Activated gamma-delta T cell treated with Interleukin-2 at 50 U/mL for 16 hours (primary cell): ENCODE results near the gene CACNG6.
"Not testable (repeated sequence)": the region's sequence is repeated elsewhere in the genome, so short reads cannot be mapped to it uniquely, and the experiment has no call there.

Source experiments
- DNase-seq: peaks from one replicate; pipeline ENCODE4 v3.0.0-alpha.2; 2020

Gene CACNG6

DNA sequence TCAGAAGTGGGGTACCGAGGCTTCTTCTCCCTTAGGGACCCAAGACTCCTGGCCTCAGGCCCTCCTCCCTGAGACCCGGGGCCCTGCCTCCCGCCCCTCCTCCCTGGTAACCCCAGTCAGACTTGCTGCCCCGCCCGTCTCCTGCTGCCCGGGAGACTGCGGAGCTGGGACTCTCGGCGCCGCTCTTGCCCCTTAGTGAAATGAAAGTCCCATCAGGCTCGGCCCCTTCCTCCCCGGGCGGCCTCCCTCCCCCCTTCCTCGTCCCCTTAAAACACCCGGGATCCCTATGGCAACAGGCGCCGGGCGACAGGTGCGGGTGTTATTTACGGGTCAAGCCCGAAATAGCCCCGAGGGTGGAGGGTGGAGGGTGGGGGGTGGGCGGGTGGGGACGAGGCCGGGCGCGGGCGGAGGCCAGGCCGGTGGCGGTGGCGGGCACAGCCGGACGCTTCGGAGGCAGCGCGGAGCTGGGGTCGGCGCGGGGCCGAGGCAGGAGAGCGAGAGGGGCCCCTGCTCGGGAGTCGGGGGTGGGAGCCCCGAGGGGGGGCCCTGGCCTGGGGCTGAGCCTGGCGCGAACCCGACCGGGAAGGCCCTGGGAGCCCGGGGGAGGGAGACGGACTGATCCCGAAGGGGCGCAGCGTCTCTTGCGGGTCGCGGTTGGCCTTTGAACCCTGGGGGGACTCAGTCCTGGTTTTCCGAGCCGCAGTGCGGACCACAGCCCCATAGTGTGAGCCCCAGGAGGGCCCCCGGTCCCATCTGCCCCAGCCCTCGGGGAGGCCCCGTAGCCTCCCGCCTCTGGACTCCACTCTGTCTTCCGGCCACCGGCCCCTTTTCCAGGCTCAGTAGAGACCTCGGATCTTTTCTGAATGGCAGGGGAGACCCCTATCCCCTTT lies at the start of gene CACNG6:
CACNG6 (plus strand) TSS at position 414 of the 890 bp plus-strand sequence. CDS start 1,241 bp downstream, outside the sequence.
- no peak for DNase-seq

DNA sequence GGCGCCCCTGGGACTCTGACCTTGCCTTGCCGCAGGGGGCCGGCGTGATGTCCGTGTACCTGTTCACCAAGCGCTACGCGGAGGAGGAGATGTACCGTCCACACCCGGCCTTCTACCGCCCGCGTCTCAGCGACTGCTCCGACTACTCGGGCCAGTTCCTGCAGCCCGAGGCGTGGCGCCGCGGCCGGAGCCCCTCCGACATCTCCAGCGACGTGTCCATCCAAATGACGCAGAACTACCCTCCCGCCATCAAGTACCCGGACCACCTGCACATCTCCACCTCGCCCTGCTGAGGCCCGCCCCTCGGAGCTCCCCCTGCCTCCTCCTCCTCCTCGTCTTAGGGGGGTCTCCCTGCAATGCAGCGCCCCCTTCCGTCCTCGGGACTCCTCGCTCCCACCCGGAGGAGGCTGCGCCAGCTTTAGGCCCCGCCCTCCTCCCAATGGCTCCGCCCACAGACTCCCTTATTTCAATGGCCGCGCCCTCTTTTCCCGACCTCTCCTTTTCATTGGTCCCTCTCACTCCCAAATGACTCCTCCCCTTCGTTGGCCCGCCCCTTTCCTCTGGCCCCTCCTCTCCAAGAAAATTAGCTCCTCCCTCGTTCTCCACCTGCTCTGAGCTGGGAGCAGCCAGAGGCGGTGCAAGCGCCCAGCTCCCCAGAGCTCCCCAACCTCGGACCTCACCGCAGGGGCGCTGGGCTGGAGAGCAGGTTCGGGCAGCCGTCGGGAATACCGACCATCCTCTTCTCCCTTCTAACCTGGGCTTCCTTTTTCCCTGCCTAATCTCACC lies 49.2 kb upstream of the CACNG6 start:
- no peak for DNase-seq

GRCh38 chr19:53944416-53944815 lies 47.0 kb upstream of the CACNG6 start:
- DNase-seq, result no peak

DNA sequence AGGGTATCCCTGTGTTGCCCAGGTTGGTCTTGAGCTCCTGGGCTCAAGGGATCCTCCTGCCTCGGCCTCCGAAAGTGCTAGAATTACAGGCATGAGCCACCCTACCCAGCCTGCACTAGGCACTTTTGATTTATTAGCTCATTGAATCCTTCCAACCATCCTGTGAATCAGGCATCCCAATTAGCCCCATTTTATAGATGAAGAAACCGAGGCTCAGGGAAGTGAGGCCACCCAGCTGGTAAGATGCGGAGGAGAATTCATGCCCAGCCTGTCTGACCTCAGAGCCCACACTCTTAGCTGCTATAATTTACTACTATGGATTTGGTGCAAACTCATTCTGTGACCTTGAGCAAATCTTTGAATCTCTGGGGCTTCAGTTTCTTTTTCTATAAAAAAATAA lies 46.5 kb upstream of the CACNG6 start:
- no peak for DNase-seq

- no peak for DNase-seq
Measured at GRCh38 chr19:53945441-53945840, 46.0 kb upstream of the CACNG6 start.

GRCh38 chr19:53945998-53946397 lies 45.4 kb upstream of the CACNG6 start:
- no peak for DNase-seq

- no peak for DNase-seq
Measured at GRCh38 chr19:53947624-53948023, 43.8 kb upstream of the CACNG6 start.

DNA sequence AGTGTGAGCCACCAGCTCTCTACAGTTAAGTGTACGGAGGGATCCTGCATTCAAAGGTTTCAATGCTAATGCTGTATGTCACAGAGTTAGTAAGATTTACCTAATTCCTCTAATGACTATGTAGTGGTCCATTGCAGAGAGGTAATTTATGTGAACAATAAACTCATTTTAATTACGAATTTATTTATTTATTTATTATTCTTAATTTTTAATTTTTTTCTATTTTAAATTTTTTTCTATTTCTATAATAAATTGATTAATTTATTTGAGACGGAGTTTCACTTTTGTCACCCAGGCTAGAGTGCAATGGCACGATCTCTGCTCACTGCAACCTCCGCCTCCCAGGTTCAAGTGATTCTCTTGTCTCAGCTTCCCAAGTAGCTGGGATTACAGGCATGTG lies 42.8 kb upstream of the CACNG6 start:
- DNase-seq, result not testable (repeated sequence)

GRCh38 chr19:53951436-53951835 lies 40.0 kb upstream of the CACNG6 start:
- no peak for DNase-seq

DNA sequence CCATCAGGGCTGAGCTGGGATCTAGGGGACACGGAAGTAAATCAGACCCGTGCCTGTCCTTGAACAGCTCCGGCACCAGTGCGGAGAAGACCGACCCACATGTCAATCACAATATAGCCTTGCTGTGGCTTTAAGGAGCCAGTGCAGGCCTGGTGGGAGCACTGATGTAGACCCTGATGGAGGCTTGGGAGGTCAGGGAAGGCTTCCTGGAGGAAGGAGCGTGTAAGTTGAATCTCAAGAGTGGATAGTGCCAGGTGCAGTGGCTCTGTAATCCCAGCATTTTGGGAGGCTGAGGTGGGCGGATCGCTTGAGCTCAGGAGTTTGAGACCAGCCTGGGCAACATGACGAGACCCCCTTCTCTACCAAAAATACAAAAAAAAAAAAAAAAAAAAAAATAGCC lies 39.5 kb upstream of the CACNG6 start:
- no peak for DNase-seq

- DNase-seq, result no peak
Measured at GRCh38 chr19:53953383-53953782, 38.1 kb upstream of the CACNG6 start.

GRCh38 chr19:53957448-53958167 lies 33.8 kb upstream of the CACNG6 start:
- DNase-seq, result no peak

DNA sequence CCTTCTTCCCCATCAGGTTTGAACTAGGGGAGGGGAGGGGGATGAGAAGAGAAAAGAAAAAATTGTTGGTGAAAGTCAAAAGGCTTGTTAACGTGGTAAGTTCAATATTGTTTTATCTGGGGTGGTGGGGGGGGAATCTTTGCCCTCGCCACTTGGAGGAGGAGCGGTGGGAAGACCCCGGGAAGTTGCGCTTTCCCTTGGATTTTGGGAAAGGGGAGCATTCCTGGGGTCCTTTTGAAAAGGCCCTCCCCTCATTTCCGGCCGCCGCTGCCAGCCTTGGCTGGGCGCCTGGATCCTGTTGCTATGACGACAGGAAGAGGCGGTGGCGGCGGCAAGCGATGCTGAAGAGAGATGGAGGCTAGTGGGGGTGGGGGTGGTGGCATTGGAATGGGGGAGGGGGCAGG lies 33.3 kb upstream of the CACNG6 start:
- no peak for DNase-seq

DNA sequence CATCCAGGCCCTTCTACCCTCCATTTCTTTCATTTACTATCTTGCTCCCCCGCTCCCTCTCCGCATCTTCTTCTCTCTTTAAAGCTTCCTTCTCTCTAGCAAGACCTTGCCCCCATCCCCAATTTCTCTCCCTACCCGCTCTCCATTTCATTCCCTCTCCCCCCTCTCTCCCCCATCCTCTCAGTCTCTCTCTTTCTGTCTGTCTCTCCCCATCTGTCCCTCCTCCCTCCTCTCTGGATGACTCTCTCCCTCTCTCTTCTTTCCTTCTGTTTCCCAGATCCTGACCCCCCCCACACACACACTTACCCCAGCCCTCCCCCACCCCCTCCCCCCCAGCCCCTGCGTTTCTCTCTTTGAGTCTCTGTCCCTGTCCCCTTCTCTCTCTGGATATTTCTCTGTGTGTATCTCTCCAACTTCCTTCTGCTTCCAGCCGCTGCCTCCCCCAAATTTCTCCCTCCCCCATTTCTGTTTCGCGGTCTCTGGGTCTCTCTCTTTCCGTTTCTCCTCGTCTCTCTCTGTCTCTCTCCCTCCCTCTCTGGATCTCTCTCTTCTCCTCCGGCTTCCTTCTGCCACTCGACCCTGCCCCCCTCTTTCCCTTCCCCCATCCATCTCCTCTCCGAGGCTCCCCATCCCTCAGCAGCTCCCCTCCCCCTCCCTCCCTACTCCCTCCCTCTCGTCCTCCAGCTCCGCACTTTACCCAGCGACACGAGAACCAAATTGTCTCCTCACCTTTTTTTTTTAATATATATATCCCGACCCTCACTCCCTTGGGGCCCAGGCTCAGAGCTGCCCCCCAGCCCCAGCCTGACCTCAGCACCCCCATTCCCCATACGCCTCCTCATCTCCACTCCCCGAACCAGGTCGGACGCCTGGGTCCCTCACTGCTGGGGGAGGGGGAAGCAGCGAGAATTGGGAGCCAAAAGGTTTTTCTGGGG lies 32.3 kb upstream of the CACNG6 start:
- DNase-seq, result no peak

DNA sequence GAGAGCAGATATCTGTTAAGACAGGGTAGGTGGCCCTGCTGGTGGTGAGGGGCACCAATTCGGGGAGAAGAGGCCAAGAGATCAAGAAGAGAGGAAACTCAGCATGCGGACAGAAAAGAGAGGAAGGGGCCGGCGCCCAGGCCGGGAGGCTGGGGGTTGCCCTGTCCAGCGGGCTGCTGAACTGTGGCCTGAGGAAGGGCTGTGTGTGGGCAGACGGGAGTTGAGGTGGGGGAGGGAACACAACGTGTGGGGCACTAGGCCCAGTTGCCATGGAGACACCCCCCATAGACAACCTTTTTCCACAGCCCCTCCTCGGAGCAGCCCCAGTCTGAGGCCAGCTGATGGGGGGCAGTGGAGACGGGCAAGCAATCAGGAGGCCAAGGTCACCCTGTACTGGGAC lies 31.2 kb upstream of the CACNG6 start:
- DNase-seq, result no peak

- DNase-seq, result no peak
Measured at GRCh38 chr19:53960886-53961285, 30.6 kb upstream of the CACNG6 start.

GRCh38 chr19:53961523-53962356 lies 29.7 kb upstream of the CACNG6 start:
- DNase-seq, result no peak

GRCh38 chr19:53962887-53963431 lies 28.5 kb upstream of the CACNG6 start, which contains the start of gene CACNG8:
CACNG8 (plus strand) TSS chr19:53962937.
- DNase-seq, result no peak

DNA sequence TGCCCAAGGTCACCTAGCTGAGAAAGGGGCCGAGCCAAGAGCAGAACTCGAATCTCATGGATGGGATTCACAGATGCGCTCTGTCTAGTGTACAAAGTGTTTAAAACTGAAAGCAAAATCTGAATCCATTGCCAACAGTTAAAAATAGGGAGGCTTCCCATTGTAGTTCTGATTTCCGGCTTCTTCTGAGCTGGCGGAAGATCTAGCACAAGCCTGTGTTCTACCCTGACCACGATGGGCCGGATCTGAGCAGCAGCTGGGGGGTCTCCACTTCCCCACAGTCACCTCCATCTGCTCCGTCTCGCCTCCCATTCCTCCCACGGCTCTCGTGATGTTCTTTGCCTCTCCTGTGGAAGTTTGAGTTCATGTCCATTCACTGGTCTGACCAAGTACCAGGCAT lies 26.3 kb upstream of the CACNG6 start:
- no peak for DNase-seq

GRCh38 chr19:53966931-53967330 lies 24.5 kb upstream of the CACNG6 start:
- DNase-seq, result no peak

DNA sequence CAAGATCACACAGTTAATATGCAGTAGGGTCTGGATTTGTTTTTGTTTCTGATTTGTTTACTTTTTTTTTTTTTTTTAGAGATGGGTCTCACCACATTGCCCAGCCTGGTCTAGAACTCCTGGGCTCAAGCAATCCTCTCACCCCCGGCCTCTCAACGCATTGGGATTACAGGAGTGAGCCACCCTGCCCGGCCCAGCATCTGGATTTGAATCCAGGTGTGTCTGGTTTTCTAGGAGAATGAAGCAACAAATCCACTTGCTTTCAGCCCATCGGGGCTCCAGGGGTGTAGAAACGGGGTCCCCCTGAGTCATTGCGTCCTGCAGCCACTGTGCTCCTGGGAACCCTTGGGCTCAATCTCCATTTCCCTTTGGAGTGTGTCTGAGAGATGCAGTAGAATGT lies 22.1 kb upstream of the CACNG6 start:
- no peak for DNase-seq
